Measurements from ENCODE around the gene INO80. TPM values are rescaled to one million over a fixed set of nuclear protein-coding genes. Genes with fewer than 3 reads are reported as not detected.

The INO80 gene
- total RNA-seq, 1 experiment from 2014 or later = 15.3 TPM

GRCh38 chr15:41154412-41154811 lies 38.3 kb upstream of the INO80 start:
- Mint-ChIP-seq H3K4me1 (ENCODE audit: low read depth, unreplicated experiment) (no peaks in the 10 kb centered on the region), H3K27me3 (ENCODE audit: unreplicated experiment) (no peaks in the 10 kb centered on the region), H3K9me3 (ENCODE audit: low read depth, unreplicated experiment) (no peaks in the 10 kb centered on the region), H3K36me3 (ENCODE audit: insufficient read depth, unreplicated experiment) (no peaks in the 10 kb centered on the region), H3K4me3 (ENCODE audit: low read depth, unreplicated experiment) (no peak overlapping the region), H3K27ac (ENCODE audit: unreplicated experiment) (no peak overlapping the region)
- no peak for TF ChIP-seq CTCF (IDR thresholded peaks at IDR 0.05; ENCODE audit: unreplicated experiment)
- no TSS peak for BruUV-seq (replicated peaks)
- intact Hi-C loops (cut with micrococcal nuclease; ENCODE audit: unreplicated experiment) = no loop called here
- no peak for DNase-seq
- CTCF ChIA-PET = no interaction called here

GRCh38 chr15:41153733-41154132 lies 37.7 kb upstream of the INO80 start:
- Mint-ChIP-seq H3K27ac (ENCODE audit: unreplicated experiment) (no peak overlapping the region), H3K36me3 (ENCODE audit: insufficient read depth, unreplicated experiment) (no peaks in the 10 kb centered on the region), H3K9me3 (ENCODE audit: low read depth, unreplicated experiment) (no peaks in the 10 kb centered on the region), H3K27me3 (ENCODE audit: unreplicated experiment) (no peaks in the 10 kb centered on the region), H3K4me3 (ENCODE audit: low read depth, unreplicated experiment) (no peak overlapping the region), H3K4me1 (ENCODE audit: low read depth, unreplicated experiment) (no peaks in the 10 kb centered on the region)
- CTCF ChIA-PET = no interaction called here
- no peak for DNase-seq
- BruUV-seq (replicated peaks) = no TSS peak
- TF ChIP-seq CTCF (IDR thresholded peaks at IDR 0.05; ENCODE audit: unreplicated experiment) = no peak
- intact Hi-C loops (cut with micrococcal nuclease; ENCODE audit: unreplicated experiment) = no loop called here

- H3K4me3 Mint-ChIP-seq (ENCODE audit: low read depth, unreplicated experiment) = no peak overlapping the region
Observed at GRCh38 chr15:41151451-41152005, 35.4 kb upstream of the INO80 start.

GRCh38 chr15:41150279-41150678 lies 34.2 kb upstream of the INO80 start:
- Mint-ChIP-seq H3K27me3 (ENCODE audit: unreplicated experiment) (no peaks in the 10 kb centered on the region), H3K27ac (ENCODE audit: unreplicated experiment) (no peak overlapping the region), H3K36me3 (ENCODE audit: insufficient read depth, unreplicated experiment) (no peaks in the 10 kb centered on the region), H3K4me3 (ENCODE audit: low read depth, unreplicated experiment) (no peak overlapping the region), H3K4me1 (ENCODE audit: low read depth, unreplicated experiment) (no peaks in the 10 kb centered on the region), H3K9me3 (ENCODE audit: low read depth, unreplicated experiment) (no peaks in the 10 kb centered on the region)
- TF ChIP-seq CTCF (IDR thresholded peaks at IDR 0.05; ENCODE audit: unreplicated experiment) = no peak
- no TSS peak for BruUV-seq (replicated peaks)
- DNase-seq = no peak
- intact Hi-C loops (cut with micrococcal nuclease; ENCODE audit: unreplicated experiment) = no loop called here
- CTCF ChIA-PET = no interaction called here

More at GRCh38 chr15:41151451-41152005, 35.4 kb upstream of the INO80 start:
- H3K9me3 Mint-ChIP-seq (ENCODE audit: low read depth, unreplicated experiment) = no peaks in the 10 kb centered on the region
- no peak for DNase-seq
- H3K27ac Mint-ChIP-seq (ENCODE audit: unreplicated experiment) = no peak overlapping the region
- no peak for TF ChIP-seq CTCF (IDR thresholded peaks at IDR 0.05; ENCODE audit: unreplicated experiment)
- H3K27me3 Mint-ChIP-seq (ENCODE audit: unreplicated experiment) = no peaks in the 10 kb centered on the region
- no peaks in the 10 kb centered on the region for H3K4me1 Mint-ChIP-seq (ENCODE audit: low read depth, unreplicated experiment)
- no TSS peak for BruUV-seq (replicated peaks)
- CTCF ChIA-PET = no interaction called here
- no peaks in the 10 kb centered on the region for H3K36me3 Mint-ChIP-seq (ENCODE audit: insufficient read depth, unreplicated experiment)
- intact Hi-C loops (cut with micrococcal nuclease; ENCODE audit: unreplicated experiment) = no loop called here
